Left renal cortex interstitium (tissue), 4 donors: ENCODE measurements around the gene VPS11. TPM values are rescaled to one million over a fixed set of nuclear protein-coding genes. Genes with fewer than 3 reads are reported as not detected.
A peak's percentile ranks its signal among the peaks of the same experiment; 100 is the strongest.
"Not testable (repeated sequence)": the region's sequence is repeated elsewhere in the genome, so short reads cannot be mapped to it uniquely, and the experiment has no call there.

ENCODE experiments used
- DNase-seq, 4 donors: peaks; one replicate each; pipeline ENCODE4 v3.0.0-alpha.2; 2013; ENCODE audit warnings: low read depth in 4 of 4, low spot score in 2 of 4, missing footprints in 1 of 4
- polyA plus RNA-seq, 4 donors: library from polyadenylated mRNA; unstranded; fragments of 120-200 nt; gene quantifications; one replicate each; pipeline ENCODE4 v1.2.1, GENCODE V29; 2013; ENCODE audit not compliant: insufficient read length in 4 of 4

VPS11 gene
- 10 to 100 TPM; 56.5 to 61.0 (median 57.5) TPM for polyA plus RNA-seq

DNA sequence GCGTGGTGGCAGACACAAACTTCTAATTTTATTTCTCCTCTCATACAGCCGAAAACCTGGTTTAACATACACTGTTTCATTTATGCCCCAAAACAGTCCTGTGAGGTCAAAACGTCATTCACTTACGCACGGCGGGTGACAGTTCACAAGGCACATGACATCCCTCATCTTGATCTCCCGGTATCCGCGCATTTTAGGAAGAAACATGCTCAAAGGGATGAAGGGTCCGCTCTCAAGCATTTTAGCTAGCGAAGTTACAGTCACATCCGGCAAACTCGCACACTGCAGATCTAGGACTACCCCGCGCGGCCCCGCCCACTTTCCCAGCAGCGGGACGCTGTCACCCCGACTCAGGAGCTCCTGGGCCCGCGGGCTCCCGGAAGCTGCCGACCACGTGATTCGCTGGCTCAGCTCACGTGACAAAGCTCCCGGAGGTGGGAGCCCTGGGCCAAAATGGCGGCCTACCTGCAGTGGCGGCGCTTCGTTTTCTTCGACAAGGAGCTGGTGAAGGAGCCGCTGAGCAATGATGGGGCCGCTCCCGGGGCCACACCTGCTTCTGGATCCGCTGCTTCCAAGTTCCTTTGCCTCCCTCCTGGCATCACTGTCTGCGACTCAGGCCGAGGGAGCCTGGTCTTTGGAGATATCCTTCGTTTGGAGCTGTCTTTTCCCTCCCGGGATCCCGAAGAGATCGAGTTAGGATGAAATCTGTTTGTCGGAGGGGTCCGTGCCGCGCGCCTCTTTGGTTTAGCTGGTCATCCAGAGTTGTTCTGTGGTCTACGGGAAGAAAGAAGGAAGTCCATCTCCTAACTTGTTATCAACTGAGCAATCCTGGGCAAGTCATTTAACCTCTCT, at the start of gene VPS11:
Gene VPS11 (plus strand): TSS at position 448 of the 852 bp plus-strand sequence. CDS start 6 bp downstream, at position 454.
- peak; percentile 77 to 94 (median 86) for DNase-seq

DNA sequence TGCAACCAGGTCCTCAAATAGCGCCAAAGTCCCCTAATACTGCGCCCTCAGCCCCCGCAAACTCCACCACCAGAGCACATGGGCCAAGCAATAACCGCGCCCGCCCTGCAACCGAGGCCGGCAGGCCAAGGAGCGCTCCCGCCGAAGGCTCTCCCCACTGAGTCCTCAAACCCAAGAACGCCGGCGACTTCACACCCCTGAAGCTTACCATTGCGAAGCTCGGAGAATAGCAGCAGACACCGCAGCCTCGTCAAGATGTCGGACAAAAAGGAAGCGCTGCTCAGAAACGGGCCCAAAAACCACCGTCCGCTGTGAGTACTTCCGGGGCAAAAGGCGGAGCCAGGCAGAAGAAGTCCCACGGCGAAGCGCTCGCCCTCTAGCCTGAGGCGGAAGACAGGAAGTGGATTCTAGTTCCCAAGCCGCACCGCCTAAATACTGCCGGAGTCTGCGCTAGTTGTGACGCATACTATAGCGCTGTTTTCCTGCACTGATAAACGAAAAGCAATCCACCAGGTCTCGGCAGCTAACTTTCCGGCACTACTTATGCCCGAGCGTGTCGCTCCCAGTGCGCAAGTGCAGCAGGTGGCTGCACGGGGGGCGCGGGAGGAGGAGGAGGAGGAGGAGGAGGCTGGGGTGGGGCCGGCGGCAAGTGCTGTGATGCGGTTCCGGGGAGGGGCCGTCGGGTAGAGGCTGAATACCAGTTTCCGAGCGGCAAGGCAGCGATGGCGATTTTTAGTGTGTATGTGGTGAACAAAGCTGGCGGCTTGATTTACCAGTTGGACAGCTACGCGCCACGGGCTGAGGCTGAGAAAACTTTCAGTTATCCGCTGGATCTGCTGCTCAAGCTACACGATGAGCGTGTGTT, 49.3 kb upstream of the VPS11 start, which contains the start of the genes RPS25 and TRAPPC4:
Gene RPS25 (minus strand): TSS at position 270 of the 865 bp plus-strand sequence. CDS start 59 bp downstream, at position 211.
Gene TRAPPC4 (plus strand): TSS at position 693 of the 865 bp plus-strand sequence. CDS start 30 bp downstream, at position 723.
- peak; percentile 95 to 98 (median 96) for DNase-seq

DNA sequence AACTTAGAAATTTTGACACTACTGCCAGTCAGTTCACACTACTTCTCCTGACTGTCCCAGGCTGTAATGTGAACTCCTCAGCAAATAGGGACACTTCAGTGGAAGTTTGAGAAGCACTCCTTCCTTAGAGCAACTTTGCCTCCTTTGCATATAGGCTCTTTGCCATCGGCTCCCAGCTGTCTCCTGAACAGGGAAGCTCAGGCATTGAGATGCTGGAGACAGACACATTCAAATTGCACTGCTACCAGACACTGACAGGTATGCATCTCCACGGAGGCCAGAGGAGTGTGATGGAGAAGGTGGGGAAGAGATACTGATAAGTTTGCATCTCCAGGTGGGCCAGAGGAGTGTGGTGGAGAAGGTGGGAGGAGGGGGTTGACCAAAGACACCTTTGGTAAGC, 47.6 kb upstream of the VPS11 start:
- DNase-seq, result no peak

DNA sequence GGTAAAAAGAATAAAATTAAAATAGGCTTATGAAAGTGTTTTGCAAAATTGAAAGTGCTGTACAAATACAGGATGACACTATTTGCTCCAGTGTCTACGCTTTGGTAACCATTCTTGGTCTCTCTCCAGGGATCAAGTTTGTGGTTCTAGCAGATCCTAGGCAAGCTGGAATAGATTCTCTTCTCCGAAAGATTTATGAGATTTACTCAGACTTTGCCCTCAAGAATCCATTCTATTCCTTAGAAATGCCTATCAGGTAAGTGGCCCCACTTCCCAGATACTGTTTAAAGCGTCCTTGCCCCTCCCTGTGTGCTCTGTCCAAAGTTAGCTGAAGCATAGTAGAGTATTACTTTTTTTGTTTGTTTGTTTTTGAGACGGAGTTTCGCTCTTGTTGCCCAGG, 46.0 kb upstream of the VPS11 start:
- DNase-seq, result no peak

DNA sequence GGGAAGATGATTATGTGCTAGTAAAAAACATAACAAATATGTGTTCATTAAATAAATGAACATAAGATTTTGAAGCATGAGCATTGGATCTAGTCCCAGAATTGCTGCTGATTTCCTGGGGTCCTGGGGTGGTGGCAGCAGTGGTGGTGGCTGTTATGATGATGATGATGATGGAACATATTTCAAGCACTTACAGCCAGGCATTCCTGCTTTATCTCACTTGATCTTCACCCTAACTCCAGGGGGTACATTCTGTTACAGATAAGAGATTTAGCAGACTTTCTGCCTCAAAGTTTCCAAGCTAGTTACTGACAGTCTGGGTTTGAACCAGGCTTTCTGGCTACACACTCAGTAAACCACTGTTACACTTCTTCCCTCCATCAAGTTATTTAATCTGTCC, 43.9 kb upstream of the VPS11 start:
- DNase-seq, result no peak

DNA sequence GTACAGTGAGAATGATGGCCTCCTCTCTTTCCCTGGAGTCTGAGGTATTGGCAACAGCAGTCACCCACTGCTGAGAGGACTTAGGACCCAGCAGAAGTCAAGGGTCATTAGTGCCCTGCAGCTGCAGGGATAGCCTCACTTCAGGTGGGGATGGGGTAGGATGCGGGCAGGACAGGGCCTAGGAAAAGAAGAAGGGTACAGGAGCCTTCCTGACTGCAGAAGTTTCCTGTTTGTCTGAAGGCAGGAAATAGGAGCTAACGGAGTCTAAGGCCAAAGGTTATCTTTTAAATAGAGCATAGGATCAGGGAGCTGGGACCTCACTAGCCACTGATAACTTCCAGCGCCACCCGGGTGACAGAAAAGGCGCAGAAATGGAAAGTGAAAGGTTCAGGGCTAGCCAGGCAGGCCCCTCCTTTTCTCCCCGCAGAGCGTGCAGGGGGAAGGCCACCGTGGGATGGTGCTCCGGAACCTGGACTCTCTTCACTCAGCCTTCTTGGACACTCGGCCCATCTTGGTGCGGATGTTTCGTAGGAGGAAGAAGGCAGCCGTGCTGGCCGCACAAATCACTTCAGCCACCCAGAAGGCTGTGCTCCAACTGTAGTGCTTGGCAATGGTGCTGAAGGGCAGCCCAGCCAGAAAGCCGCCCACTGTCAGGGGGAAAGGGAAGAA, 43.1 kb upstream of the VPS11 start:
- DNase-seq, result no peak

DNA sequence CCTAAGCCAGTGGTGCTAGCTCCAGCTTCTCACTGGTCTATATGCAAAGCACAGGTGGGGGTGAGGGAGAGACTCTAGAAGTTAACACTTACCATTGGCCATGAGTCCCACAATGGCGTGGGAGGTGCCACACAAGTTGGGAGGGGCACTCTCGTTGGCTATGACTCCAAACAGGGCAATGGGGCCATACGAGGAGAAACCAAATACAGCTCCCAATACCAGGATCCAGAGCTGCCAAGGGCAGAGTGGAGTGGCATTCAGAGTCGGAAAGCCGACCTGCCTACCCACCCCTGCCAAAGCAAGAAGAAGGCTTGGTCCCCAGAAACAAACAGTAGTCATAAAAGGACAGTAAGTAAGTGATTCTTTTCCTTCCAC, 42.5 kb upstream of the VPS11 start:
- no peak for DNase-seq

DNA sequence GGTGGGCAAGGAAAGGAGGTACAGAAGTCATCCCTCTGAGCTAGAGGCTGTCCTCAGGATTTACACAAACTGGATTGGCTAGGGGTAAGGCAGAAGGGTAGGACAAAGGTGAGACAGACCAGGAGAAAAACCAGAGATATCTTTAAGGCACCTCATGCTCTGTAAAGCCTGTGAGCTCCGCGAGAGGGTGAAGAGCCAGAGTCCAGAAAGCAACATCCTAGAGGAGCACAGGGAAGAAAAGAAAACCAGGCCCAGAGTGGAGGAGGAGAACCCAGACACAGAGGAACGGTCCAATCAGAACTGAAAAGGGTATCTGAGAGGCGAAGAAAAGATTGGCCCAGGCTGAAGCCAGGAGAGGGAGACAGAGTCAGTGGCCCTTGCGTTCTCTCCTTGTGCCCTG, 42.1 kb upstream of the VPS11 start:
- DNase-seq, result no peak

DNA sequence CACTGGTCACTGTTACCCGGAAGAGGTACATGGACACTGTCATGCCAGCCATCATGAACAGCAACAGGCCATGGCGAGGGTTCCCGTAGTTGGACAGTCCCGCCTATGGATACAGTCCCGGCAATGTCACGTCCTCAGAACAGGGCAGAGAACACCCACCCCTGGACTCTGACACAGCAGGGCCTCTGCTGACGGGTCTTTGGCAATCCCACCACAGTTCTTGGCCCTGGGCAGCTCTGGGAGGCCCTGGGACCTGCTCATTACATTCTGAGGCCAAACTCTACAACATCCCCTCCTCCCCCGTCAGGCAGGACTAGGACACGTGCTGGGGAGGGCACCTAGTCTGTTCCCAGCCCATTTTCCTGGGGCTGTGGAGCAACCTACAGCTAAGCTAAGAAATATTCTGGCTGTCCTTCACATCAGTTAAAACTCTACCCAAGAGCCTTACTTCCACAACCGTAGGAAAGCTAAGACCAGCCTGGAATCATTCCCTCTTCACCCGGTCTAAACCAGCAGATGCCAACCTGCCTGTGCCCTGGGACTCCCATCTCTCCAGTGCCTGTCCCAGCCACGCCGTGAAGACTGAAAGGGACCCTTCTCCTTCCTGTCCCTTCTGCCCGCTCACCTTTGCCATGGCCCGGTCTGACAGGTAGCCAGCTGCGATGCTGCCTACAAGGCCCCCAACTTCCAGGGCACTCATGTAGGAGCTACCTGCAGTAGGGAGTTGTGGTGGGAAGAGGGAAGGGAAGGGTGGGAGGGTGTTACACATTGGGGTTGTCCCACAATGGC, 41.4 kb upstream of the VPS11 start:
- no peak for DNase-seq

DNA sequence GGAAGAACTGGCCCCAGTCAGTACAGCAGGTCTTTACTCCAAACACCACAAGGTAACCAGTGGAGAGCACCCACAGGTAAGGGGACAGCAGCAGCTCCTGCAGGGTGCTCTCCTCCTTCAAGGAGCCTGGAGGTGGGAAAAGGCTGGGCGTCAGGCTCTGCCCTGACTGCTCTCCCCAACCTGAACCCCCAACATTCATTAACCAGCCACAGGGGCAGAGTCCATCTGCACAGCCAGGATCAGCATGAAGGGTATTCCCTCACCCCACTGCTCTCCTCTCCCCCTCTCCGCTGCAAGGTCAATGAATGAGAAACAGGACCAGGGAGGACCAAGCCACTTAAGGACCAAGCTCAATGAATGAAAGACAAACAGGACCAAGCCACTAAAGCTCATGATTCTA, 40.6 kb upstream of the VPS11 start:
- DNase-seq, result no peak

DNA sequence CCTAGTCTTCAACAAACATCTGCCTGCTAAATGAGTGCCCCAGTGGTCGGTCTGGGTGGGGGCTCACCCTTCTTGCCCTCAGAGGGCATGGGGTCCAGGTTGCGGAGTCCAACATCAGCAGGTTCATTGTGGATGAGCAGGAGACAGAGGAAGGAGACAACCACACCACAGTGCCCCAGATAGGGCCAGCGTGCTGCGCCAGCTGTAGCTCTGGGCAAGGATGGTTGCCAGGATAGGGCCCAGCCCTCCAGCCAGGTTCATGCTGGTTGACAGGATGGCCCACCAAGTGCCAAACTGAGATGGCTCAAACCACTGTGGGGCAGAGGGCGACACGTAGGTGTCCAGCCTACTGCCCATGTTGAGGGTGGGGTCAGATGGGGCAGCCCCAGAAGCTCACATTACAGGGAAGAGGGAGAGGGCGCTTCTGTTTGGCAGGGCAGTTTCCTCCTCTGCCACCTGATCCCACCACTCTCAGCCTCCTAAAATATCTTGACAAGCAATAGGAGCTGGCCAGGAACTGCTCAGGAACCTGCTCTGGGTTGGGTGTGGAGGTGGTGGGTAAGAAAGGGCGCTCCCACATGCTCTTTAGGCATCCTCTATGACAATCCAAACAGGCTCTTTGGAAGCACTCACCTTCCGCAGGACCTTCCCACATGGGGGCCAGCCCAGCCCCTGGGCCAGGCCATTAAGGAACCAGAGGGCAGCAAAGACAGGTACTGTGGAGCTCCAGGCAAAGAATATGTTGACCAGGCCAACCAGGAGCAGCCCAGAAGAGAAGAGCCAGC, 39.9 kb upstream of the VPS11 start:
- no peak for DNase-seq

DNA sequence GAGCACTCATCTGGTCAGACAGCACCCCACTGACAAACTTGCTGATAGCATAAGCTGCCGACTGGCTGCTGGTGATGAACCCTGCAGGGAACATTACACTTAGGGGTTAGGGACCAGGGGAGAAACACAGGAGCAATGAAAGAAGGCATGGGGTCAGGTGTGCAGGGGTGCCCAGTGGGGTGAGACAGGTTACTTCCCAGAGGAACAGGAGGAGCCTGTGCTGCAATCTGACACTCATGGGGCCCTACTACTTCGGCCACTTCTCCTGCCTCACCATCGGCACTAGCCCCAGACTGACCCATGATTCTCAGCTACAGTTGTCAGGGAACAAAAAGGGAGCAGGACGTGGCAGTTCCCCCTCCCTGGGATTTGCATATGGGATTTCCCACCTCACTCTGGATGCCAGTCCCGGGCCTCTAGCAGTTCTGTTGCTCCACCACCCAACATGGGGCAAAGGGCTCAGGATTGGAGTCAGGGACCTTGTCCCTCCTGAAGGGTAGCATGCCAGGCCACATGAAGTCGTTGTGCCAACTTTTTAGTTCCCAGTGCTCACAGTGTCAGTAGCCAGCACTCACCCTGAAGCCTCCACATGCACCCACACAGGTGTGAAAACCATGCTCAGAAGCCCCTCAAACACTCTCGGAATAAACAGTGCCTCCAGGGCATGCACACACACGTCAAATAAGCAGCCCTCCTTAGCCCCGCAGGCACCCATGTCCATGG, 39.1 kb upstream of the VPS11 start:
- DNase-seq, result no peak

DNA sequence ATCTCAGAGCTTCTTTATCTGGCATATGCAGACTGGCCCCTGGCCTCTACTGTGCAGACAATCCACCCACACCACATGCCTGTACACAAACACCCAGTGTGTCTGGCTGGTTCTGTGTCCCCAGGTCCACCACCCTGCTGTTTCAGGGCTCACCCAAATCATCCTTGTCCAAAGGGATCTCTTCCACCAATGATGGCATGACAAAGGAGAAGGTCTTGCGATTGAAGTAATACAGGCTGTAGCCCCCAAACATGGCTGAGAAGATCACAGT, 38.6 kb upstream of the VPS11 start:
- no peak for DNase-seq

DNA sequence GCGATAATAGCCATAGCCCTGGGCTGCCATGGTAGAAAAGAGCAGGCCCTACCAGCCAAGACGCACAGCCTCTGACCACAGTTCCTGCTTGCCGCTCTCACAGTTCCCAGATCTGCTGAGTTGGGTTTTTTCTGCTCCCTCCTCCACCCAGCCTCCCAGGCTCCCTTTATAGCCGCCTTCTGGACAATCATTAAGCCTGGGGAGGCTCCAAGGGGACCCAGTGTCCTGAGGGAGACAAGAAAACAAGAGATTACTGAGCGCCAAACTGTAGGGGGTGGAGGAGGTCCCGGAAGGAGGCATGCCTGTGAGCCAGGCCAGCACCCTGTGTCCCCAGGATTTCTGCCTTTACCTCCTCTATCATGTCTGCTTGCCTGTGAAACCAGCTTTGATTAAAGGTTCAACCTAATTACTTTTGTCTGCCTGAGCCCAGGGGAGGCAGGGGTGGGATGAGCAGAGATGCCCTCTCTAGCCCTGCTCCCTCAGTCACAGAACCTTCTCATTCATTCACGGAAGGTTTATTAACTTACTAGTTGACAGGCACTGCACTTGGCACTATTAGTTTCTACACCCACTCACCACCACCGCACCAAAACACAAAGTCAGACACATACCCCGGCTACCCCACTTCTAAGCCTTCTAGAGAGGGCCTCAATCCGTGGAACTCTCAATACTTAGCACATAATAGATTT, 38.1 kb upstream of the VPS11 start:
- no peak for DNase-seq

DNA sequence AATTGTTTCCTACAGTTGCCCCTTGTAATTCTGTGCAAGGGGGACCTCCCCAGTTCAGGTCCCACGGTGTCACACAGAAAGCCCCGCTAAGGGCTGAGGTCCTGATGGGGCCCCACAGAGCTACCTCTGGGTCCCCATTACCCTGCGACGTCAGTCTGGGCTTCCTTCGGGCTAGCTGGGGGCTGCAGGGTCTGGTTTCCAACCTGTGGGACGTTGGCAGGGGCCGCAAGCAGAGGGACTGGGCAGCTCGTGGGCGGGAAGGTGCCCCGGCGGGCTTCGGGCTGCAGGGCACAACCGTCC, 37.6 kb upstream of the VPS11 start:
- no peak for DNase-seq

DNA sequence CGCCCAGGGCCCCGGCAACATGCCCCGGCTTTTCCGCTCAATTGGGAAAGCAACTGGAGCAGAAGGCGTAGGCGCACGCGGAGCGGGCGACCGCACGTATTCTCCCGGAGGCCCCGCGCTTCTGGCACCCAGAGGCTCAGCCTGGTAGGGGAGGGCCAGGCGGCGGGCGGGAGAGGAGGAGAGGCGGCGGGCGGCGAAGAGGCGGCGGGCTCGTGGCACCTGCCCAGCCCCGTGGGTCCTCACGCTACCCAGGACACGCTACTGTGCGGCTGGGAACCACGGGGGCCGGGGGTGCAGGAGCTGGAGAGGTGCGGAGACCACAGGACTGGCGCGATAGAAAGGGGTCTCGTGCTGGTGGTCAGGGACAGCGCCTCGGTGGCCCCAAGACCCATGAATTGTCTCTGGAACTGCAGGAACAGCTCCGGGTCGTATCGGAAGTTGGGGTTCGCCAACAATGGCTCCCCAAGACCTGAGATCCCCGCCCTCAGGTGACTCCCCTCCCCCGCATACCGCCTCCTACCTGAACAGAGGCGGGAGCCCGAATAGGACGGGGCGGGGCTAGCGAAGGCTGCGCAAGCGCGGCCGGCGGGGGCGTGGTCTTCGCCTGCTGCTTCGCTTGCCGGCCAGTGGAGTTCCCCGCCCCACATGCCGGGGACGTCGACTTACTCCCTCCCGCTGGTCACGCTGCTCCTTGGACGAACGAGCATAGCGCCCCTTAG, 37.1 kb upstream of the VPS11 start, which contains the start of gene SLC37A4:
Gene SLC37A4 (minus strand): TSS at position 549 of the 719 bp plus-strand sequence.
- DNase-seq, result peak; percentile 70 to 92 (median 85)

DNA sequence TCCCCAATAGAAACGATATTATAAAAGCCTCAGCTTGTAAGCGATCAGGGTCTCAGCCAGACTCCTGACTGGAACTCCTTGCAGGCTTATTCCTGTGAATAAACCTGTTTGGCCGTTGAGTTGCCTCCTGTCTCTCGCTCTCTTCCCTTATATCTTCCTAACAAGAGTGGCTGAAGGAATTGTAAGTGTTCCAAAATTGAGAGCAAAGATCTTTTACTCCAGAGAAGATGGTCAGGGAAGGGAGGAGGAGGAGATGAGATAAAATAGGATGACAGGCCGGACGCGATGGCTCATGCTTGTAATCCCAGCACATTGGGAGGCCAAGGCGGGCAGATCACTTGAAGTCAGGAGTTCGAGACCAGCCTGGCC, 35.7 kb upstream of the VPS11 start:
- no peak for DNase-seq

DNA sequence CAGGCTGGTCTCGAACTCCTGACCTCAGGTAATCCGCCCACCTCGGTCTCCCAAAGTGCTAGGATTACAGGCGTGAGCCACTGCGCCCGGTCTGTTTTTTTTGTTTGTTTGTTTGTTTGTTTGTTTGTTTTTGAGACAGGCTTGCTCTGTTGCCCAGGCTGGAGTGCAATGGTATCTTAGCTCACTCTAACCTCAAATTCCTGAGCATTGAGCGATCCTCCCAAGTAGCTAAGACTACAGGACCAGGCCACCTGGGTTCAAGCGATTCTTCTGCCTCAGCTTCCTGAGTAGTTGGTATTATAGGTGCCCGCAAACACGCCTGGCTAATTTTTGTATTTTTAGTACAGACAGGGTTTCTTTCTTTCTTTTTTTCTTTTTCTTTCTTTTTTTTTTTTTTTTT, 34.2 kb upstream of the VPS11 start:
- DNase-seq, result not testable (repeated sequence)
